Measurements from ENCODE around the gene PLCB3.

Gene PLCB3

GRCh38 chr11:64223001-64223651 lies 28.2 kb upstream of the PLCB3 start:
- DNase-seq, result no peak

- DNase-seq, result no peak
These were observed 27.0 kb upstream of the PLCB3 start for GRCh38 chr11:64224151-64224890.

GRCh38 chr11:64224891-64225607 lies 26.3 kb upstream of the PLCB3 start:
- no peak for DNase-seq

- DNase-seq, result peak; percentile 91
These were observed 25.5 kb upstream of the PLCB3 start, which contains the start of the genes NUDT22 and TRPT1 for GRCh38 chr11:64225608-64226506. TSS of gene NUDT22 (plus strand) at chr11:64226274. CDS start at chr11:64226653, 379 bp downstream. TSS of gene TRPT1 (minus strand) at chr11:64226186. CDS start at chr11:64225860, 326 bp downstream.

GRCh38 chr11:64226507-64227051 lies 24.8 kb upstream of the PLCB3 start:
- peak; percentile 49 for DNase-seq

GRCh38 chr11:64227405-64227956 lies 23.8 kb upstream of the PLCB3 start:
- DNase-seq, result no peak

GRCh38 chr11:64229090-64229743 lies 22.1 kb upstream of the PLCB3 start:
- DNase-seq, result no peak

GRCh38 chr11:64229744-64230170 lies 21.6 kb upstream of the PLCB3 start:
- DNase-seq, result no peak

- peak; percentile 97 for DNase-seq
These were observed 21.0 kb upstream of the PLCB3 start, which contains the start of gene DNAJC4 for GRCh38 chr11:64230171-64230984. TSS of gene DNAJC4 (plus strand) at chr11:64230548. CDS start at chr11:64230855, 307 bp downstream.

GRCh38 chr11:64230985-64231365 lies 20.4 kb upstream of the PLCB3 start:
- DNase-seq, result no peak

GRCh38 chr11:64231546-64231945 lies 19.8 kb upstream of the PLCB3 start:
- no peak for DNase-seq

GRCh38 chr11:64232182-64232966 lies 19.0 kb upstream of the PLCB3 start:
- DNase-seq, result no peak

- DNase-seq, result no peak
These were observed 18.4 kb upstream of the PLCB3 start for GRCh38 chr11:64232967-64233315.

- peak; percentile 76 for DNase-seq
These were observed 17.3 kb upstream of the PLCB3 start, which contains the start of gene VEGFB for GRCh38 chr11:64233913-64234586. TSS of gene VEGFB (plus strand) at chr11:64234584. CDS start at chr11:64234834, 250 bp downstream.

- peak; percentile 53 for DNase-seq
These were observed 16.5 kb upstream of the PLCB3 start for GRCh38 chr11:64234647-64235379.

GRCh38 chr11:64235437-64236161 lies 15.7 kb upstream of the PLCB3 start:
- DNase-seq, result no peak

GRCh38 chr11:64237484-64237951 lies 13.8 kb upstream of the PLCB3 start:
- DNase-seq, result no peak

Measured in NCI-H82 (cell line).